ENCODE measurements around the gene CAMKMT. TPM values are rescaled to one million over a fixed set of nuclear protein-coding genes. Genes with fewer than 3 reads are reported as not detected.

CAMKMT gene
- total RNA-seq, 1 experiment from 2014 or later, result 12.5 TPM

DNA sequence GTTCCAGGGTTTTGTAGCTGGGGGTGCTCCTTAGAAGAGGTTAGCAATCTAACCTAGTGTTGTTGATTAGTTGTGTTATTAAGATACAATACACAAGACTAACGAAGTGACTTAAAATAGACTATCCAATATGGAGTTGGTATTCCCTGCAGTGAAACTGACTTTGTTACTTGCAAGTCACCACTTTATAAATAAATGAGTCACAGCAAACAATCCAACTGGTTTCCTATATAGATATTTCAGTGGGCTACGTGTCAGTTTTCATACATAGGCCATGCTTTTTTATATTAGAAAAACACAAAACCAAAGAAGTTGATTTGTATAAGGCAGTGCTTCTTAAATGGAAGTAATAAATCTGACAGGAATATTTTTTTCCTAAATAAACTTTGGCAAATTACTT, 274.0 kb downstream of the CAMKMT start:
- DNase-seq (ENCODE audit: low spot score), result no peak
- Histone ChIP-seq H3K27ac (ENCODE audit: low read depth, low read length, poor library complexity, severe bottlenecking) (no peak overlapping the region), H3K9me3 (ENCODE audit: low read depth, low read length, poor library complexity, severe bottlenecking) (peaks cover 9% of the 10 kb centered on the region), H3K36me3 (ENCODE audit: insufficient read depth, low read length, poor library complexity, severe bottlenecking) (no peaks in the 10 kb centered on the region), H3K27me3 (replicated peaks; ENCODE audit: insufficient read depth, low read depth, low read length, poor library complexity) (no peaks in the 10 kb centered on the region), H3K4me3 (ENCODE audit: low read depth, low read length, poor library complexity, severe bottlenecking) (no peak overlapping the region), H3K4me1 (ENCODE audit: insufficient read depth, low read length, poor library complexity, severe bottlenecking) (no peaks in the 10 kb centered on the region)
- no TSS peak for BruUV-seq (replicated peaks)
- ChIA-PET POLR2A (ENCODE audit: low non-redundant PET) (no interaction called here), CTCF (interaction anchor here (0.6 kb wide), 1 partner anchor 30 kb away, joined by 3 read pairs; no protein-coding TSS in a partner anchor)
- TF ChIP-seq, protein P1, sequence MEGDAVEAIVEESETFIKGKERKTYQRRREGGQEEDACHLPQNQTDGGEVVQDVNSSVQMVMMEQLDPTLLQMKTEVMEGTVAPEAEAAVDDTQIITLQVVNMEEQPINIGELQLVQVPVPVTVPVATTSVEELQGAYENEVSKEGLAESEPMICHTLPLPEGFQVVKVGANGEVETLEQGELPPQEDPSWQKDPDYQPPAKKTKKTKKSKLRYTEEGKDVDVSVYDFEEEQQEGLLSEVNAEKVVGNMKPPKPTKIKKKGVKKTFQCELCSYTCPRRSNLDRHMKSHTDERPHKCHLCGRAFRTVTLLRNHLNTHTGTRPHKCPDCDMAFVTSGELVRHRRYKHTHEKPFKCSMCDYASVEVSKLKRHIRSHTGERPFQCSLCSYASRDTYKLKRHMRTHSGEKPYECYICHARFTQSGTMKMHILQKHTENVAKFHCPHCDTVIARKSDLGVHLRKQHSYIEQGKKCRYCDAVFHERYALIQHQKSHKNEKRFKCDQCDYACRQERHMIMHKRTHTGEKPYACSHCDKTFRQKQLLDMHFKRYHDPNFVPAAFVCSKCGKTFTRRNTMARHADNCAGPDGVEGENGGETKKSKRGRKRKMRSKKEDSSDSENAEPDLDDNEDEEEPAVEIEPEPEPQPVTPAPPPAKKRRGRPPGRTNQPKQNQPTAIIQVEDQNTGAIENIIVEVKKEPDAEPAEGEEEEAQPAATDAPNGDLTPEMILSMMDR (conservative IDR thresholded peaks at IDR 0.05; ENCODE audit: low read depth, low read length), result no peak
- TF ChIP-seq EZH2 (IDR thresholded peaks at IDR 0.05; ENCODE audit: borderline replicate concordance, low read depth, low read length, poor library complexity, severe bottlenecking), result no peak
- intact Hi-C loops (cut with micrococcal nuclease; ENCODE audit: unreplicated experiment), result no loop called here

DNA sequence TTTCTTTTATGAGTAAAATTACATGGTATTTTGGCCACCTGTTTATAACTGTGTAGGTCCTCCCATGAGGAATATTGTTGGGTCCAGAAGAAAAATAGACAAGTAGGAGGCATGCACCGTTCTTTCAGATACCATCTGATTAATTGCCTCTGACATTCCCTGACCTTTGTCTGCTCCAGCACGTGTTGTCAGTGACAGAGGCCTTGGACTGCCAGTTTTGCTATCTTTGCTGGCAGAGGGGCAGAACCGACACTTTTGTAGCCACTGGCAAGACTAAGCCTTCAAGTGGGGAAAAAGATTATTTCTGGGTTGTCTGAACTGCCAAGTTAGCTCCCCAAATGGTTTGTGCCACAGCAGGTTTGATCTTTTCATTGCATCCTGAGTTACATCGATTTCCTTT, 276.9 kb downstream of the CAMKMT start:
- POLR2A ChIA-PET (ENCODE audit: low non-redundant PET), result no interaction called here
- no TSS peak for BruUV-seq (replicated peaks)

DNA sequence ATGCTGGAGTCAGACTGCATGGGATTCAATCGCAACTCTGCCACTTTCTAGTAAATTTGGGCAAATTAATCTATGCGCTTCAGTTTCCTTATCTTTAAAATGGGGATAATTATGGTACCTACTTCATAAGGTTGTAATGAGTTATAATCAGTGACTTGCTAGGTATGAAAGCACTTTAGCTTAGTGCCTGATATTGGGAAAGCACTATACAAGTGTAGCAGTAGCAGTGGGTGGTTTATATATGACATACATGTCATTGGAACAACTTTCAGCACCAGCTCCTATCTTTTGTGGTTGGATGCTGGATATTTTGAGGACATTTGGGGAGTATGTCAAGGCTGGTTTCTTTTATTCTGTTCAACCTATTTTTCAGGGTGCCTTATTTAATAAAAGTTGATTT, 277.7 kb downstream of the CAMKMT start:
- Histone ChIP-seq H3K27me3 (replicated peaks; ENCODE audit: insufficient read depth, low read depth, low read length, poor library complexity) (no peaks in the 10 kb centered on the region), H3K4me3 (ENCODE audit: low read depth, low read length, poor library complexity, severe bottlenecking) (no peak overlapping the region), H3K9me3 (ENCODE audit: low read depth, low read length, poor library complexity, severe bottlenecking) (no peaks in the 10 kb centered on the region), H3K36me3 (ENCODE audit: insufficient read depth, low read length, poor library complexity, severe bottlenecking) (no peaks in the 10 kb centered on the region), H3K27ac (ENCODE audit: low read depth, low read length, poor library complexity, severe bottlenecking) (no peak overlapping the region), H3K4me1 (ENCODE audit: insufficient read depth, low read length, poor library complexity, severe bottlenecking) (no peaks in the 10 kb centered on the region)
- intact Hi-C loops (cut with micrococcal nuclease; ENCODE audit: unreplicated experiment), result no loop called here
- no peak for DNase-seq (ENCODE audit: low spot score)
- ChIA-PET CTCF (no interaction called here), POLR2A (ENCODE audit: low non-redundant PET) (no interaction called here)
- BruUV-seq (replicated peaks), result no TSS peak
- TF ChIP-seq, protein P1 (conservative IDR thresholded peaks at IDR 0.05; ENCODE audit: low read depth, low read length), result no peak
- no peak for TF ChIP-seq EZH2 (IDR thresholded peaks at IDR 0.05; ENCODE audit: borderline replicate concordance, low read depth, low read length, poor library complexity, severe bottlenecking)

More for the DNA sequence above, 276.9 kb downstream of the CAMKMT start:
- intact Hi-C loops (cut with micrococcal nuclease; ENCODE audit: unreplicated experiment), result no loop called here
- Histone ChIP-seq H3K27ac (ENCODE audit: low read depth, low read length, poor library complexity, severe bottlenecking) (no peak overlapping the region), H3K36me3 (ENCODE audit: insufficient read depth, low read length, poor library complexity, severe bottlenecking) (no peaks in the 10 kb centered on the region), H3K4me1 (ENCODE audit: insufficient read depth, low read length, poor library complexity, severe bottlenecking) (no peaks in the 10 kb centered on the region), H3K27me3 (replicated peaks; ENCODE audit: insufficient read depth, low read depth, low read length, poor library complexity) (no peaks in the 10 kb centered on the region), H3K4me3 (ENCODE audit: low read depth, low read length, poor library complexity, severe bottlenecking) (no peak overlapping the region), H3K9me3 (ENCODE audit: low read depth, low read length, poor library complexity, severe bottlenecking) (no peaks in the 10 kb centered on the region)
- CTCF ChIA-PET, result no interaction called here
- no peak for TF ChIP-seq EZH2 (IDR thresholded peaks at IDR 0.05; ENCODE audit: borderline replicate concordance, low read depth, low read length, poor library complexity, severe bottlenecking)
- TF ChIP-seq, protein P1 (conservative IDR thresholded peaks at IDR 0.05; ENCODE audit: low read depth, low read length), result no peak
- no peak for DNase-seq (ENCODE audit: low spot score)
